ENCODE data around the gene MRPL53. TPM values are rescaled to one million over a fixed set of nuclear protein-coding genes. Genes with fewer than 3 reads are reported as not detected.

Gene MRPL53
- polyA plus RNA-seq, 3 donors = 48.6 to 133 (median 106) TPM

- peaks cover 82 to 100% (median 90%) of the 10 kb centered on the region in 3 donors for H3K27me3 Mint-ChIP-seq (ENCODE audit: low read depth in 3 of 3)
- peaks cover 13 to 19% of the 10 kb centered on the region in 2 donors for H3K36me3 Mint-ChIP-seq
- no peak overlapping the region for H3K27ac Mint-ChIP-seq
- H3K4me3 Mint-ChIP-seq = peak overlapping the region in 1 of 2 donors; percentile 80
- WGBS (ENCODE audit: insufficient coverage) = 10% methylated on average over 26 of the region's 36 CpGs
- Histone ChIP-seq H3K9me3 (replicated peaks in 1 of 2; ENCODE audit: control insufficient read depth in 1 of 2, insufficient read depth in 1 of 2, low read length in 2 of 2) (peaks cover 0 to 20% of the 10 kb centered on the region in 2 donors), H3K36me3 (replicated peaks in 1 of 2; ENCODE audit: control insufficient read depth in 1 of 2, insufficient read depth in 2 of 2, low read length in 2 of 2) (no peaks in the 10 kb centered on the region), H3K79me2 (ENCODE audit: insufficient read depth, low read length) (no peaks in the 10 kb centered on the region), H3K4me3 (replicated peaks in 1 of 3; ENCODE audit: low read depth in 2 of 3, low read length in 3 of 3) (no peak overlapping the region), H4K20me1 (ENCODE audit: insufficient read depth, low read length) (no peaks in the 10 kb centered on the region), H3K27me3 (ENCODE audit: control insufficient read depth in 2 of 2, insufficient read depth in 2 of 2, low read length in 2 of 2) (peaks cover 72 to 98% of the 10 kb centered on the region in 2 donors), H3K4me2 (replicated peaks; ENCODE audit: extremely low read depth, low read length, poor library complexity, severe bottlenecking) (no peak overlapping the region), H3K4me1 (ENCODE audit: control insufficient read depth in 1 of 2, insufficient read depth in 2 of 2, low read length in 2 of 2) (peaks cover 31 to 38% of the 10 kb centered on the region in 2 donors), H2AFZ (ENCODE audit: insufficient read depth, low read depth, low read length, poor library complexity, severe bottlenecking) (no peak overlapping the region), H3K9ac (ENCODE audit: insufficient read depth, low read length, poor library complexity, severe bottlenecking) (no peak overlapping the region), H3K27ac (ENCODE audit: low read depth in 1 of 2, low read length in 2 of 2) (no peak overlapping the region)
- DNase-seq = no peak
- no peak for TF ChIP-seq CTCF (IDR thresholded peaks at IDR 0.05)
- peaks cover 2 to 31% (median 26%) of the 10 kb centered on the region in 7 donors for H3K9me3 Mint-ChIP-seq
- H3K4me1 Mint-ChIP-seq = peaks cover 45% of the 10 kb centered on the region
- intact Hi-C loops (cut with micrococcal nuclease) = no loop called here
Observed at GRCh38 chr2:74512744-74513604, 40.5 kb upstream of the MRPL53 start.

- peaks cover 37 to 46% of the 10 kb centered on the region in 2 donors for H3K4me1 ChIP-seq (ENCODE audit: control insufficient read depth in 1 of 2, insufficient read depth in 2 of 2, low read length in 2 of 2)
Observed at GRCh38 chr2:74511104-74511989, 38.9 kb upstream of the MRPL53 start.

More at GRCh38 chr2:74511104-74511989, 38.9 kb upstream of the MRPL53 start:
- Histone ChIP-seq H3K27ac (ENCODE audit: low read depth in 1 of 2, low read length in 2 of 2) (no peak overlapping the region), H3K9ac (ENCODE audit: insufficient read depth, low read length, poor library complexity, severe bottlenecking) (no peak overlapping the region), H3K9me3 (replicated peaks in 1 of 2; ENCODE audit: control insufficient read depth in 1 of 2, insufficient read depth in 1 of 2, low read length in 2 of 2) (peaks cover 0 to 12% of the 10 kb centered on the region in 2 donors), H4K20me1 (ENCODE audit: insufficient read depth, low read length) (no peaks in the 10 kb centered on the region), H3K36me3 (replicated peaks in 1 of 2; ENCODE audit: control insufficient read depth in 1 of 2, insufficient read depth in 2 of 2, low read length in 2 of 2) (no peaks in the 10 kb centered on the region), H3K4me3 (replicated peaks in 1 of 3; ENCODE audit: low read depth in 2 of 3, low read length in 3 of 3) (no peak overlapping the region), H2AFZ (ENCODE audit: insufficient read depth, low read depth, low read length, poor library complexity, severe bottlenecking) (no peak overlapping the region), H3K4me2 (replicated peaks; ENCODE audit: extremely low read depth, low read length, poor library complexity, severe bottlenecking) (no peak overlapping the region), H3K27me3 (ENCODE audit: control insufficient read depth in 2 of 2, insufficient read depth in 2 of 2, low read length in 2 of 2) (peaks cover 59 to 83% of the 10 kb centered on the region in 2 donors), H3K79me2 (ENCODE audit: insufficient read depth, low read length) (peaks cover 7% of the 10 kb centered on the region)
- H3K4me3 Mint-ChIP-seq = peak overlapping the region in 1 of 2 donors; percentile 80
- peaks cover 43% of the 10 kb centered on the region for H3K4me1 Mint-ChIP-seq
- peaks cover 0 to 26% (median 20%) of the 10 kb centered on the region in 7 donors for H3K9me3 Mint-ChIP-seq
- no peak for TF ChIP-seq CTCF (IDR thresholded peaks at IDR 0.05)
- 34% methylated on average over 7 of the region's 11 CpGs for WGBS (ENCODE audit: insufficient coverage)
- DNase-seq = no peak
- H3K27me3 Mint-ChIP-seq (ENCODE audit: low read depth in 3 of 3) = peaks cover 65 to 84% (median 74%) of the 10 kb centered on the region in 3 donors
- intact Hi-C loops (cut with micrococcal nuclease) = no loop called here
- H3K36me3 Mint-ChIP-seq = peaks cover 7 to 19% of the 10 kb centered on the region in 2 donors
- peak overlapping the region in 1 of 7 donors; percentile 54 for H3K27ac Mint-ChIP-seq

Data from CD14-positive monocyte (primary cell).